ENCODE measurements around the gene FAM107B.

DNA sequence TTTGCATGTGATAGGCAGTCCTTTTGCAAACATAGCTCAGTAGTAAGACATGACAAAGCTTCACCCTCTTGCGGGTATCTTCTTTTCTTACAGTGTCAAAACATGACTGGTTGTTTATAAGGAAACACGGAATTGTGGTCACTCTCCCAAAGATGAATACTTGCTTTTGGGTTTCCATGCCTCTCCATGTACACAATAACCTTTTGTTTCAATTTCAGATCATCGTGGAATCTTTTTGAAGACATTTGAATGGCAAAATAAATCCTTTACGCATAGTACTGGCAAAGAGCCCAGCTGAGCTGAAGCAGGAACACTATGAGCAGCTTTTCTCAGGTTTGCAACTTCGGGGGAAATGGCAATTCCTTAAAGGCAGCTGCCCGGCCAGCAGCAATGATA is 287.2 kb downstream of the FAM107B start:
- TF ChIP-seq, protein P1, sequence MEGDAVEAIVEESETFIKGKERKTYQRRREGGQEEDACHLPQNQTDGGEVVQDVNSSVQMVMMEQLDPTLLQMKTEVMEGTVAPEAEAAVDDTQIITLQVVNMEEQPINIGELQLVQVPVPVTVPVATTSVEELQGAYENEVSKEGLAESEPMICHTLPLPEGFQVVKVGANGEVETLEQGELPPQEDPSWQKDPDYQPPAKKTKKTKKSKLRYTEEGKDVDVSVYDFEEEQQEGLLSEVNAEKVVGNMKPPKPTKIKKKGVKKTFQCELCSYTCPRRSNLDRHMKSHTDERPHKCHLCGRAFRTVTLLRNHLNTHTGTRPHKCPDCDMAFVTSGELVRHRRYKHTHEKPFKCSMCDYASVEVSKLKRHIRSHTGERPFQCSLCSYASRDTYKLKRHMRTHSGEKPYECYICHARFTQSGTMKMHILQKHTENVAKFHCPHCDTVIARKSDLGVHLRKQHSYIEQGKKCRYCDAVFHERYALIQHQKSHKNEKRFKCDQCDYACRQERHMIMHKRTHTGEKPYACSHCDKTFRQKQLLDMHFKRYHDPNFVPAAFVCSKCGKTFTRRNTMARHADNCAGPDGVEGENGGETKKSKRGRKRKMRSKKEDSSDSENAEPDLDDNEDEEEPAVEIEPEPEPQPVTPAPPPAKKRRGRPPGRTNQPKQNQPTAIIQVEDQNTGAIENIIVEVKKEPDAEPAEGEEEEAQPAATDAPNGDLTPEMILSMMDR (IDR thresholded peaks at IDR 0.05; ENCODE audit: poor library complexity), result no peak
- TF ChIP-seq EZH2 (IDR thresholded peaks at IDR 0.05; ENCODE audit: borderline replicate concordance) (no peak), EZH2phosphoT487 (IDR thresholded peaks at IDR 0.05; ENCODE audit: low read depth, severe bottlenecking, unreplicated experiment) (no peak)

All from hepatocyte (in vitro differentiated cells).